Measurements from ENCODE around the gene SF3B4.

DNA sequence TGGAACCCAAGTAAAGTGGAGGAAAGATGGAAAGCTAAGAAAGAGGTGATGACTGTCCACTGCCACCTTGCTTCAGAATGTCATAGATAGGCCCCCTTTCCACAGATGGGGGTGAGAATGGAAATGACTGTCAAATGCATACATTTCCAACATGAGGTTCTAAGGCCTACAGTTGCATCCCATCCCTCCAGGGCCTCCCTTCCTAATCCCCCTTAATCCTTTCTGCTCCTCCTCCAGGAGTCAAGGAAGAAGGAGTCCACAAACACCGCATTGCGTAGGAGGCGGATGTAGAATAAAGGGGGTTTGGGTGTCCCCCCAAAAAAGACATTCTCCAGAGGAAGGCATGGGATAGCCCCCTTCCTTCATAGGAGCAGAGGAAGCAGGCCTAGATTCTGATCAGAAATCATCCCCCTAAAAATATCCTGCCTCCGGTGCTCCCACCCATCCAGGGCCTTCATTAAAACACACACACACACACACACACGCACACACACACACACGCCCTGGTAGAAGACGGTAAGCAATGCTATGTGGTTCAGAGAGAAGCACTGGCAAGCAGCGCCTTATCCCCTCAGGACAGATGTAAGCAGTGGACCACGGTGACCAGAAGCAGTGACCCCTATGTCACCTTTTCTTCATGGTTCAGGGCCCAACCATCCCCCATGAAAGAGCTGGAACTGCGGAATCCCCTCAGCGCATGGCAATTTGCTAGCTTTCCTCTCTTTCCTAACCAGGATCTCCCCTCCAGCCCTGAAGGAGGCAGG, 12.0 kb downstream of the SF3B4 start:
- TF ChIP-seq, protein P1, sequence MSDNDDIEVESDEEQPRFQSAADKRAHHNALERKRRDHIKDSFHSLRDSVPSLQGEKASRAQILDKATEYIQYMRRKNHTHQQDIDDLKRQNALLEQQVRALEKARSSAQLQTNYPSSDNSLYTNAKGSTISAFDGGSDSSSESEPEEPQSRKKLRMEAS (IDR thresholded peaks at IDR 0.05) = no peak
- TF ChIP-seq NFIC (IDR thresholded peaks at IDR 0.05) = no peak
- no peak for TF ChIP-seq EP300 (IDR thresholded peaks at IDR 0.05; ENCODE audit: borderline replicate concordance)
- TF ChIP-seq RAD21 (IDR thresholded peaks at IDR 0.05; ENCODE audit: low read depth) = no peak
- TF ChIP-seq USF1 (IDR thresholded peaks at IDR 0.05) = no peak
- no peak for TF ChIP-seq CREB1 (IDR thresholded peaks at IDR 0.05; ENCODE audit: low read depth)
- no peak for TF ChIP-seq YY1 (IDR thresholded peaks at IDR 0.05; ENCODE audit: low read depth)
- no peak for TF ChIP-seq CEBPB (IDR thresholded peaks at IDR 0.05)
- TF ChIP-seq EGR1 (IDR thresholded peaks at IDR 0.05) = no peak
- no peak for TF ChIP-seq TEAD4 (IDR thresholded peaks at IDR 0.05)
- TF ChIP-seq TAF1 (IDR thresholded peaks at IDR 0.05; ENCODE audit: low read depth) = no peak
- no peak for TF ChIP-seq FOXM1 (IDR thresholded peaks at IDR 0.05; ENCODE audit: borderline replicate concordance, low read depth)

Measured in Ishikawa (cell line).